Bone marrow (tissue), 2 donors: ENCODE results near the gene GMNC.
"Not testable (repeated sequence)": the region's sequence is repeated elsewhere in the genome, so short reads cannot be mapped to it uniquely, and the experiment has no call there.

Experiments used
- DNase-seq, 2 donors: peaks; one replicate each; lab custom pipeline; 2025; lab: John Stamatoyannopoulos, UW

Gene GMNC, protein sequence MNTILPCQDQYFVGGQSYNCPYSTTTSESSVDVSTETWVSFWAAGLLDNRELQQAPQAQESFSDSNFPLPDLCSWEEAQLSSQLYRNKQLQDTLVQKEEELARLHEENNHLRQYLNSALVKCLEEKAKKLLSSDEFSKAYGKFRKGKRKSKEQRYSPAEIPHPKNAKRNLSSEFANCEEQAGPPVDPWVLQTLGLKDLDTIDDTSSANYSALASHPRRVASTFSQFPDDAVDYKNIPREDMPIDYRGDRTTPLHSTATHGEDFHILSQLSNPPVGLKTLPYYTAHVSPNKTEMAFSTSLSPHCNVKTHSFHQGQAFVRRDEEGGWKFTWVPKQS

DNA sequence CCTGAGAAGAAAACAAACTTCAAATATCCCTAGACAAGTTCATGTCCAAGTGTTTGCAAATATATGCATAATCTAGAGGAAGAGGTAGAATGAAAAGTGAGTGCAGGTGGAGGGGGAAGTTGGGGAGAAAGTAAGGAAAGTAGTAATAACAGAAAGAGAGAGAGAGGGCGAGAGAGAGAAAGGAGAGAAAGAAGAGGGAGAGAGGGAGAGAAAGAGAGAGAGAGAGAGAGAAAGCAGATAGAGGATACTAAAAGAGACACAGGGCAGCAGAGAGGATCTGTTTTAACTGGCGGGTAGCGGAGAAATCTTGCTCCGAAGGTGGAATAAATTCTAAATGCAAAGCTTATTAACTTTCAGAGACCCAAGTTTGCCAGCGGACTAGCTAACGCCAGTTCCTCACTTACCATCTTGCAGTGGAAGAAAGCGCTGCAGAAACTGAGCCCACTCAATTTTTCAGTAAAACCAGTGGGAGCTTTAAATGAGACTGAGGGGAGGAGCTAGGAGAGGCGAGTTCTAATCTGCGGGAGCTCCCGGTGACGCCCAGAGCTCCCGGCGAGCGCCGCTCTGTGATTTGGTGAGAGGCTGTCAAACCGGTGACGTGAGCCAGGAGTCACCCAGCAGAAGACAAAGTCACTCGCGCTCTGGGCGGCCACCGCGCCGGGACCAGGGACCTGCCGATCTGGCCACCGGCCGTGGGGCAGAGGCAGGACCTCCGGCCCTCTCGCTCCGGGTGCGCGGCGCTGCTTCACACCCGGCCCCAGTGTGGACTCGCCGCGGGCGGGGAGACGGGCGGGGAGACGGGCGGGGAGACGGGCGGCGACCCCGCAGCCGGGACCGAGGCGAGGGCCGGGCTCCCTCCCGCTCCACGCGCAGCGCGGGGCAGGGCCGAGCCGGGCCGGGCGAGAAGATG, at the start of gene GMNC:
TSS of gene GMNC (minus strand) at position 486 of the 910 bp plus-strand sequence. CDS start at position 407, 79 bp downstream.
- DNase-seq, result peak; percentile 6 to 10

DNA sequence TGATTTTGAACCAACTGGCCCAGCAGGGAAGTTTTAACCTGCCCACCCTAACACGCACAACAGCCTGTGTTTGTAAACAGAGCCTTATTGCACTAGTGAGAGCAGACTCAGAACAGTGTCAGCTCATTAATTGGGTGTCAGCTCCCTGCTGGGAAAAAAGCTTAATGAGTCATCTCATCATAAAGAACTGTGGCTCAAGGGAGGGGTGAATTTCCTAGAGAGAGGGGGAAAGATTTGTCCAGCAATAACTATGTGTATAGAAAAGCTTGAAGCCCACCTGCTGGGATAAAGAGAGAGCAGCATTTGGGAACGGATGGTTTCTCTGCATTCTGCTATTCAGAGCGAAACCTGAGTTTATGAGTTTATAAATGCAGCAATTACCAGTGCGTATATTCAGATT, 48.9 kb upstream of the GMNC start:
- DNase-seq, result no peak

DNA sequence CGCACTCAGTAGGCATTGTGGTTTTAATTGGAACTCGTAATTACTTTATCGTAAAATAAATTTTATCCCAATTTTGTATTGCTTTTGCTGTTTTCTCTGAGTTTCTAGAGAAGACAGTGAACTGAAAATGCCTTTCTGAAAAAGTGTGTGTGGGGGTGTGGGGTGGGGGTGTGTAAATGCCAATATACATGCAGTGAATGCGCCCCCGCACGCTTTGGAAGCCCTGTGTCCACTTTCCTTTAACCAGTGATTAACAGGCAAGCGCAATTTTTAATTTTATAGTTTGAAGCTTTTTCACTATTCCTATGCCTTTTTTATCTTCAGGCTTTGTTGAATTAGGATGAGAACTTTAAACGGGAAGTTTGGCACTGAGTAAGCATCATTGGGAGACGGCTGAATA, 47.4 kb upstream of the GMNC start:
- no peak for DNase-seq

DNA sequence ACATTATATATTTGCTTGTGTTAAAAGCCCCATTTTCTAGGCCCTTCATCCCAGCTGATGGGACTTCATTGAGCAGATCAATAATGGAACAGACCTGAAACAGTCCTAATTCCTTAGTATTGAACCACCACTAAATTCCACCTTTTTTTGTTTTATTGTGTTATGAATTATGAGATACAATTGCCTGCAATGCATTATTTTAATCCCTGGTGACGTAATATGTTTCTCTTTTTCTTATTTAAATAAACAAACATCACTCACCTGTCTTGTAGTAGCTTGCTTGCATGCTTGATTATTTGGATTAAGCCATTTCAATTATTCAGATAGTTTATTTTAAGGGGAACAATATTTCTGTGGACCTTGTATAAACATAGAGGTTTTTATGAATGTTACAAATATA, 40.7 kb upstream of the GMNC start:
- no peak for DNase-seq

DNA sequence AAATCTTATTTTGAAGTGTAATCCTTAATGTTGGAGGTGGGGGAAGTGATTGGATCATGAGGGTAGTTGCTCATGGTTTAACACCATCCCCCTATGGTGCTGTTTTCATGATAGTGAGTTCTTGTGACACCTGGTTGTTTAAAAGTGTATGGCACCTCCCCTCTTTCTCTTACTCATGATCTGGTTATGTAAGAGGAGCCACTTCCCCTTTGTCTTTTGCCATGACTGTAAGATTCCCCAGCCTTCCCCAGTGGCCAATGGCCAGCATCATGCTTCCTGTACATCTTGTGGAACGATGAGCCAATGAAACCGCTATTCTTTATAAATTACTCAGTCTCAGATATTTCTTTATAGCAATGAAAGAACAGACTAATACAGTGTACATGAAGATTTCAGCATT, 39.8 kb upstream of the GMNC start:
- no peak for DNase-seq

DNA sequence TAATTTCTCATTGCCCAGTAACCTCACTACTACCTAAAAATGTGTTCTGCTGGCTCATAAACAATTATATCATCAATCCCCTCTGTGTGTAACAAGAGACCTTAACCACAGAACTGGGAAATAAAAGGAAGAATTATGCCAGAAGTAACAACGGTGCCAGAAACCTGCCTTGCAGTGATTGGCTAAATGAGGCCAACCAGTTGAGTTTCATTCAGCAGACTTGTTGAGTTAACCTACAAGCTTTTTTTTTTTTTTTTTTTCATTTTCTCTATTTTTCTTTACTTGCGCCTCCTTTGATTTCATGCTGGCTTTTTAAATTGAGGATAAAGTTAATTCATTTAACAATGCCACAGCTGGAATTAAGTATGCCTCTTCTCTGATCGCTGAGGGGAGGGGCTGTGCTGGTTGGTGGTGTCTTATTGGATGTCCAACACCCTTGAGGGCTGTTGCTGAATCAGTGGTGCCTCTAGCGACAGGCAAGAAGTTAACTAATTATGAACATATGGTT, 30.0 kb upstream of the GMNC start:
- no peak for DNase-seq

DNA sequence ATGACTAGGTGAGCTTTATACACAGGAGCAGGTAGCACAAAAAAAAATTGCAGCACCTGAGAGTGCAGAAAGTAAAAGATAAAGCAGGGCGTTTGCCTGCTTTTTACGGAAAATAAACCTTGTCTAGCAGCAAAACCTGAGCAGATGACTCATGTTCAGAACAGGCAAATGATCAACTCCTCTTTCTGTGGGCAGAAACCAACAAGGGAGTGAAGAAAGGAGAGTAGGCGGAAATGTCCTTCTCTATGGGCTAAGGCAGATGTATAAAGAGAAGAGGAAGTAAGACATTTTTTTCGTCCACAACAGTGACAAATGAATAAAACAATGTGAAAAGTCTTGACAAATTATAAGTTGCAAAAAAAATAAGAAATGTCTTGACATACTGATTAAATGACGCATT, 24.5 kb upstream of the GMNC start:
- DNase-seq, result no peak

DNA sequence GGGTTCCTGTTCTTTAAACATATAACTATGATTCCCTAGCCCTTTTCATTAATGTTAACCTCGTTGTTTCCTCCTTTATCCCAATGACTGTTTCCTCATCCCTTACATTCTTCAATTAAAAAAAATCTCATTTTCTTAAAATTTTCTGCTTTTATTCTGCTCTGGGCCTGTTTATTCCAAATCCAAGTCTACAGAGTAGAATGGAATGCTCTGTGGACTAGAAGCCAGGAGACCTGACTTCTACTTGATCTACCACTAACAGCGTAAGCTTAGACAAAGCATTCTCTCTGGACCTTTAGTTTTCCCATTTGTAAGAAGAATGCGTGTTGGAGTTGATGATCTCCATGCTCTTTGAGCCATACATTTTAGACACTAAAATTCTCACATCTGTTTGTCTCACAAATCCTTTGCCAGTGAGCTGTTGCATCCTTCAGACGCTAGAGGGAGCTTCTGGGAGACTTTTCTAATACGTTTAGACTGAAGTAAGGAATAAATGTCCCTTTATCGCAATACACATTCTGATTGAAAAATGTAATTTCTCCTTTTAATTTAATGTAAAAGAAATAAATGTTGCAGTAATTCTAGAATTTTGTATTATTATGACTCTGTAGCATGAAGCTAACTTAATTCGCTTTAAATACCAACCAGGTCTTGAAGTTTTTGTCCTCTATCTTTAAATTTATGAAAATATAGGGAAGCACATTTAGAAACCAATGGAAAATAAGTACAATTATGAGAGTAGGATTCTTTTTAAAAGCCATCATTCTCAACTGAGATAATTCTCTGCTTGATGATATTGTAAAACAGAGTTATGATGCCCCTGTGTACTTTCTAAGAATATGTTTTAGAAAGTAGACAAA, 21.7 kb upstream of the GMNC start:
- peak in 1 of 2 donors; percentile 17 for DNase-seq

DNA sequence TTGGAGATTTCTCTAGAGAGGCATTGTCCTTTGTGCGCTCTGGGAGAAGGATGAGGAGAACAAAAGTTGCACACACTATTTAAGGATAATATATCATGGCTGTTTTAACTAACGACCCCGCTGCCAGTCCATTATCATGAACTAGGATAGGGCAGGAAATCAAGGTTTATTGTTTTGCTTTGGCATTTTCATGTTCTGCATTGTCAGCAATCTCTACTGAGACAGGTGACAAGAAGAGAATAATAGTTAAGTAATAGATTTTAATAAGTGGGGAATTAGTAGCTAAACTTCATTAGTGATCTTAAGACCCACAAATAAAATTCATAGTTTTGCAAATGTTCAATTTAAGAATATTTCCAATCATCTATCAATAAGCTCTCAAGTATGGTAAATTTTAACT, 20.6 kb upstream of the GMNC start:
- DNase-seq, result no peak

DNA sequence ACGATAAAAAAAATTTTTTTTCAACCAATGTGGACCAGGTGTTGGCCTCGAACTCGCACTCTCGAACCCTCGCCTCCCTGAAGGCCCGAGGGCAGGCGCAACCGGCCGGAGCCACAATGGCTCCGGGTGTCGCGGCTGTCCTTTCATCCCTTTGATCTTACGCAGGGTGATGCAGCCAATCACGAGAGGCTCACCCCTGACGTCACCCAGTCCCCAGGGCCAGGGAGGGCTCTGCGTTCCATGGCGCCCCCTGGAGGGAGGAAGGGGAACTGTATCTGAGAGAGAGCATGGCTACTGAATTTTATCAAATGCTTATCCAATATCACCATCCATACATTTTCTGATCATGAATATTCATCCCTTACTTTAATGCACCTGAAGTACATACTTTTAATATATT, 15.4 kb upstream of the GMNC start:
- DNase-seq, result no peak

DNA sequence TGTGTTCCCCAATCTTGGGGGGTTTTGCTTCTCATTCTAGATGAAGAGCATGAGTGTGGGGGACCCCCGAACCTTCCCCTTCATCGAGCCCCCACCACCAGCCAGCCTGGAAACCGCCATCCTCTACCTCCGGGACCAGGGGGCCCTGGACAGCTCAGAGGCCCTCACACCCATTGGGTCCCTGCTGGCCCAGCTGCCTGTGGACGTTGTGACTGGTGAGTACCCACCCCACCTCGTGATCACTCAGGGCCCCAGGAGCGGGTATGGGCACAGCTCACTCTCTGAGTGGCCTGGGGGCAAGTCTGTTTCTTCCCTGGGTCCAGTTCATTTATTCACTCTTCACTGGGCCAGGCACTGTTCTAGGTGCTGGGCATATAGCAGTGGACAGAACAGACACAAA, 13.9 kb upstream of the GMNC start:
- DNase-seq, result not testable (repeated sequence)

DNA sequence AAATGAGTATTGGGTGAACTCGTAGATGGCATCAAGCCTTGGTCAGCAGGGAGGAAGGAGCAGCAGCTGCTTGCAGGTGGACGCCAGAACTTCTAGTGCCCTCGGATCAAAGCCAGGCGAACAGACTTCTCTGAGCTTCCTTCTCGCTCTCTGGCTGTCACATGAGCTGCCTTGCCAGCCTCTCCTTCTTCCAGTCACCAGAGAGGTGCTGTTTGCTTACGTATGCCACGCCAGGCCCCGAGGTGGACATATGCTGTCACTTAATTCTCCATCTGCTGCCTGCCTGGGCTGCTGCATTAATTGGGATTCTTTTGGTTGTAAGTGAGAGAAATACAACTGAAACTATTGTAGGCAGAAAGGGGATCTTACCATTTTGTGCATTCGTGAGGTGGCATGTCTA, 12.6 kb upstream of the GMNC start:
- not testable (repeated sequence) for DNase-seq

DNA sequence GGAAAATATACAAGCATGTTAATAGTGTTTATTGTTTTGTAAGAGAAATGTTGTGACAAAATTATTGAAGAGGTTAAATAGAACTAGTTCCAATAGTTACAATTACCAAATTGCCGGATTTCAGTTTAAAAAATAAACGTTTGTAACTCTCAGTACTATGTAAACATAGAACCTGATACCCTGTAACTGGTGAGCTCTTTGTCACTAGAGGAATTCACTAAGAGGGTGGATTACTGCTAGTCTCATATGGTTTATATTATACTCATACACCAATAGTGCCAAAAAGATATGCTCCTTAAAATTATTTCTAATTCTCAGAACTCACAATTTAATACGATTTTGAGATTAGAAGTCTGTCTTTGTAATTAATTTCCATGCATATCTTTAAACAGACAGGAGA, 7.6 kb upstream of the GMNC start:
- no peak for DNase-seq

DNA sequence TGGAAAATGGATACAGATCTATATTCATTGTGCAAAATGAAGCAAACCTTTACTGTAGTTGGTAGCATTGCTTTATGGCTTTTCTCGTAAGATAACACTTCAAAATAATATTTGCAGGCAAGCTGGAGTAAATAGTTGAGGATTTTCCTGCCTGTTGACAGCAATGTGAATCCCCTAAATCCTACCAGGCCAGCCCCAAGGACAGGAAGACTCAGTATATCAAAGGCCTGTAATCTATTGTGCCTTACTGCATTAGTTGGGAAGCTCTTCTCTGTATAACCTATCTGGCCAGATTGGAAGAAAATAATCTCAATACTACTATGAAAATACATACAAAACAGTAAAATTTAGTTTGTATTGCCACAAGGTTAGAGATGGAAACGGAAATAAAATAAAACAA, 4.6 kb upstream of the GMNC start:
- DNase-seq, result no peak

DNA sequence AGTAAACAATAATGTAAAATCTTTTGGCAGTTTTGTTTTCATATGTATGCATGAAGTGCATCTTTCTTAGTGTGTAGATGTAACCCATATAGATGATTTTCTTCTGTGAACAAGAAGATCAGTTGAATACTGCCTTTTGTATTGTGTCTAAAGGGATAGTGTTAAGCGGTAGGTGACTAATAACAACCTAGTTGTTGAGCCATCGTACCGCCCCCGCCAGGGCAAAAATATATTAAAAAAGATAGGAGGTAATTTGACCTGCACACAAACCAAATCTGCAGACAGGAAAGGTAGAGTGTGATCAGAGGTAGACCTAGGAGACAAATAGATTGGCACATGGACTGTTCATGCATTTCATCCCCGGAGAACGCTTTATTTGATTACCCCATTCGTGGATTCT, 3.3 kb upstream of the GMNC start:
- no peak for DNase-seq

DNA sequence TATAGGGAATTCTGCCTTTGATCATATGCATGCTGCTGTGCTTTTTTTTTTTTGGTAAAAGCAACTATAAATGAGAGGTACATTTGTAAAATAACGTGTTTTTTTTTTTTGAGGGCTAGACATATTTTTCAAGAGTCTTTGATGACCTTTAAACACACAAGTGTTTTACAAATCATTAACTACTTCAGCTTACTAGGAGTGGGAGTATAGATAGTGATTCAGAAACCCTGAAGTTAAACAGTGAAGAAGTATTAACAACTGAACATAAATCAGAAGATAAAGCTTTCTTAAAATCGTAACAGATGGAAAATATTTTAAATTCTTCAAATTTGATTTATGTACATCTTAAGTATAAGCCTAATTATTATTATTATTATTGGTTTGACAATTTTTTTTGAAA, 2.9 kb upstream of the GMNC start:
- no peak for DNase-seq

DNA sequence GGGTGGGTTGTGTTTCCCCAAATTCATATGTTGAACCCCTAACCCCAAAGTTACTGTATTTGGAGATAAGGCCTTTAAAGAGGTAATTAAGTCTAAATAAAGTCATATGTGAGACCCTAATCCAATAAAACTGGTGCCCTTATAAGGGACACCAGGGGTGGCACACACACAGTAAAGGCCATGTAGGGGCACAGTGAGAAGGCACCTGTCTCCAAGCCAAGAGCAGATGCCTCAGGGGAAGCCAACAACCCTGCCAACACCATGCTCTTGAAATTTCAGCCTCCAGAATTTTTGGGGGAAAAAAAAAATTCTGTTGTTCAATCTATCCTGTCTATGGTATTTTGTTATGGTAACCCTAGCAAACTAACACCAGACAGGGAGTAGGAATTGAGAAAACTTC, 1.5 kb upstream of the GMNC start:
- DNase-seq, result no peak

DNA sequence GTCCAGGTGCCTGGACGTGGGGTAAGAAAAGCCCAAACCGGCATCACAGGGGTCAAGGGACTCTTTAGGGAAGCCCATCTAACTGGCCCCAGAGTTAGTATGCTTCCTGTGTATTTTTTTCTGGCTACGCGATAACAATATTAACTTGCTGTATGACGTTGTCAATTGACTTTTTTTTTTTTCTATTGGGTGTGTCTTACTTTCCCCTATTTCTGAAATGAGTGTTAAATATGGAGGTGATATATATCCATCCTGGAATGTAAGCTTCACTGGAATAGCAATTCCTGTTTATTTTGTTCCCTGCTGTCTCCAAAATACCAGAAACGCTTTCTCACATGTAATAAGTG, 598 bp upstream of the GMNC start:
- DNase-seq, result no peak

DNA sequence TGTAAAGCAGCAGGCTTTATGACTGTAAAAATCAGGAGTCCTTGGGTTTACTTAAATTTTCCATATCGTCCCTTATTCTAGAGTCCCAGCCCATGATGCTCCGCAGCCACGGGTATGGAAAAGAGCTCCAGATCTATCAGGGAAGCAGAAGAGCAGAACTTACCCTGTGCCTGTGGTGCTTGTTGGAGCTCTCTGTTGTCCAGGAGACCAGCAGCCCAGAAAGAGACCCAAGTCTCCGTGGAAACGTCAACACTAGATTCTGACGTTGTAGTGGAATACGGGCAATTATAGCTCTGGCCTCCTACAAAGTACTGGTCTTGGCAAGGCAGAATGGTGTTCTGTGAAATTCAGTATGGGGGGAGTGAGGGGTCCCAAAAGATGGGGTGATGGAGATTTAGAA, 2.0 kb downstream of the GMNC start:
- no peak for DNase-seq

DNA sequence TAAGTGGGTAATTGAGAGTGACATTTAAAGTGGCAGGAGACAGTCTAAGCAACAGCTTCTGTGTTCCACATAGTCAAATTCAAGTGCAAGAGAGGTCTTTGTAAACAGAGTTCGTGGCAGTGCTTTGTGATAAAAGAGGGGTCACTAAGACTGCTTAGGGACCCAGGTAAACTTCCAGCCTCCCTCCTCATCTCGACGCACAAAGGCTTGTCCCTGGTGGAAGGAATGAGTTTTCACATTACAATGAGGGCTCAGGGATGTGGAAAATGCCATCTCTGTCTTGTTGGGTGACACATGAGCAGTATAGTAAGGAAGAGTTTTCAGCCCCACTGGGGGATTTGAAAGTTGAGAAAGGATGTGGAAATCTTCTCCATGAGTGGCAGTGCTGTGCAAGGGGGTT, 7.3 kb downstream of the GMNC start:
- DNase-seq, result no peak

DNA sequence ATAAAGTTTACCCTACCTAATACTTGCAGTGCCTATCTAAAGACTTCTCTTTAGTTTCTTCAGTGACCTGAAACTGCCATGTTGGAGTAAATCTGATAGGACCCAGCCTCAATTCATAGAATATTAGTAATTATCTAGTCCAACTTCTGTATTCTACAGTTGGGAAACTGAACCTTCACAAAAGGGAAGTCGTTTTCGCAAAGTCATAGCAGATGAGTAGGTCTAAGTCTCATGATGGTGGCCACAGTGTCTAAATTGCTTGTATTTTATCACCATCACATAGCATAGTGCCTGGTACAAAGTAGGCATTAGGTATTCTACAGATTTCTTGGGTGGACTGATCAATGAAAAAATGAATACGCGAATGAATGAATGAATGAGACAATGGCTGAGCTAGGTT, 8.4 kb downstream of the GMNC start:
- peak in 1 of 2 donors; percentile 17 for DNase-seq

DNA sequence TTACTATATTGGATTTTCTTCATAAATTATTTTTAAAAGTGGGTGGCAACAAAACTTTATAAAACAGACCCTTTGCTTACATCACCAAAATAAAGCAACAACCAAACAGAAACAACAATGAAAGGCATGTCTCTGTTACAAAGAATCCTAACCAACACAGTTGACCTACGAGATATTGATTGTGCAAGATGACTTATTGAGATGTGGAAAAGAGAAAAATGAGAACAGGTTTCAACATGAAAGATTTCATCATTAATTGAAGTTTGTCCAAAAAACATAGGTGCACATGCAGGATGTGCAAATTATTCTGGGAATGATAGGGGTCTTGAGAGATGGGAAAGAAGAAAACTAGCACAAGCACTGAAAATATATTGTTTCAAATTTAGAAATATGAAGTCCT, 9.0 kb downstream of the GMNC start:
- DNase-seq, result no peak
